GM12878 (cell line): ENCODE measurements around the gene C22orf31. TPM values are rescaled to one million over a fixed set of nuclear protein-coding genes. Genes with fewer than 3 reads are reported as not detected.

Source experiments
- ATAC-seq: fragments of 200-7000 bp; cut with Tn5 transposase; 3 replicates; pipeline ENCODE4 v1.9.1; 2020; ENCODE audit warnings: mild to moderate bottlenecking, moderate library complexity
- BruUV-seq: library from RNA; stranded (reverse); fragments of 400-500 nt; replicated peaks from 2 replicates; lab custom pipeline; 2021; lab: Mats Ljungman, UMichigan
- CTCF ChIA-PET: fragments of 300-600 bp; sonication (Branson Sonifier 250); formaldehyde crosslinking; extraction: SDS; loops from one replicate; lab custom pipeline; 2021; ENCODE audit warnings: inconsistent platforms; lab: Yijun Ruan, JAX
- POLR2A ChIA-PET: fragments of 350-600 bp; formaldehyde crosslinking; extraction: SDS; loops from one replicate; lab custom pipeline; 2021; ENCODE audit warnings: inconsistent platforms; lab: Charles Lee
- RAD21 ChIA-PET: fragments of 300-600 bp; sonication (Branson Sonifier 250); formaldehyde crosslinking; loops from one replicate; lab custom pipeline; 2023; ENCODE audit warnings: antibody characterized with exemption; ENCODE audit not compliant: unreplicated experiment; lab: Charles Lee
- SMC1A ChIA-PET: fragments of 300-600 bp; sonication (Branson Sonifier 250); formaldehyde crosslinking; loops from one replicate; lab custom pipeline; 2023; ENCODE audit not compliant: unreplicated experiment, uncharacterized antibody; lab: Charles Lee
- DNase-seq: peaks from one replicate; pipeline ENCODE4 v3.0.0-alpha.2; 2011; ENCODE audit warnings: low read depth, low spot score
- FAIRE-seq: peaks from 3 replicates; lab custom pipeline; 2011; peaks lifted over from hg19 to GRCh38; lab: Jason Lieb, UNC
- H2AFZ ChIP-seq: 2 replicates; pipeline ENCODE4 v1.6.0; 2011; ENCODE audit warnings: low read depth, low read length, control low read depth; ENCODE audit not compliant: control insufficient read depth
- H3K27ac ChIP-seq: 2 replicates; pipeline ENCODE4 v1.5.1; 2011; ENCODE audit warnings: control low read depth; ENCODE audit not compliant: control insufficient read depth, insufficient read depth
- H3K27me3 ChIP-seq, 2 experiments: replicated peaks in 1 of 2; 2 replicates each; pipeline versions ENCODE4 v1.6.0 to v1.6.1; 2011; ENCODE audit warnings: low read length in 1 of 2; ENCODE audit not compliant: control insufficient read depth in 2 of 2, insufficient read depth in 2 of 2
- H3K36me3 ChIP-seq, 2 experiments: 2 replicates each; pipeline ENCODE4 v1.5.1; 2011; ENCODE audit warnings: low read length in 1 of 2; ENCODE audit not compliant: control insufficient read depth in 2 of 2, insufficient read depth in 2 of 2
- H3K4me1 ChIP-seq: 2 replicates; pipeline ENCODE4 v1.6.1; 2011; ENCODE audit warnings: mild to moderate bottlenecking, low read length, moderate library complexity, mixed read lengths; ENCODE audit not compliant: control insufficient read depth, insufficient read depth
- H3K4me2 ChIP-seq: 2 replicates; pipeline ENCODE4 v1.6.0; 2011; ENCODE audit warnings: control low read depth; ENCODE audit not compliant: control insufficient read depth, insufficient read depth
- H3K4me3 ChIP-seq: fragments of 200-600 bp; sonication (generic); 2 replicates; pipeline ENCODE4 v1.5.1; 2016
- H3K79me2 ChIP-seq: 2 replicates; pipeline ENCODE4 v1.6.0; 2011; ENCODE audit warnings: low read length; ENCODE audit not compliant: control insufficient read depth, insufficient read depth
- H3K9ac ChIP-seq: 2 replicates; pipeline ENCODE4 v1.8.0; 2011; ENCODE audit warnings: low read length, control low read depth, mixed read lengths; ENCODE audit not compliant: control insufficient read depth, insufficient read depth
- H3K9me3 ChIP-seq: replicated peaks from 3 replicates; pipeline ENCODE4 v1.5.1; 2011; ENCODE audit warnings: mild to moderate bottlenecking, low read length; ENCODE audit not compliant: control insufficient read depth, insufficient read depth
- H4K20me1 ChIP-seq: 2 replicates; pipeline ENCODE4 v1.6.0; 2011; ENCODE audit not compliant: control insufficient read depth, insufficient read depth
- ATF2 ChIP-seq: IDR thresholded peaks from 2 replicates; pipeline ENCODE4 v1.6.1; 2012; ENCODE audit warnings: low read length, inconsistent platforms
- BCL11A ChIP-seq: IDR thresholded peaks from 2 replicates; pipeline ENCODE4 v1.6.1; 2011; ENCODE audit warnings: low read depth, low read length
- BHLHE40 ChIP-seq, 2 experiments: fragments of 450-650 bp in 1 of 2; IDR thresholded peaks; 2 replicates each; pipeline ENCODE4 v1.6.1; 2011 to 2017; ENCODE audit warnings: low read depth in 2 of 2, borderline replicate concordance in 1 of 2, improper control_type of control experiment in 1 of 2, low read length in 1 of 2, mild to moderate bottlenecking in 1 of 2
- E2F8 ChIP-seq: fragments of 450-650 bp; IDR thresholded peaks from 2 replicates; pipeline ENCODE4 v1.6.1; 2018; ENCODE audit warnings: mild to moderate bottlenecking, low read depth, moderate library complexity; ENCODE audit not compliant: partially characterized antibody
- EGR1 ChIP-seq, 2 experiments: IDR thresholded peaks; 1 replicate in 1 of 2; 2 replicates in 1 of 2; pipeline ENCODE4 v1.6.1; 2011 to 2012; ENCODE audit warnings: low read depth in 2 of 2, low read length in 2 of 2, borderline replicate concordance in 1 of 2, mild to moderate bottlenecking in 1 of 2, moderate library complexity in 1 of 2
- IKZF1 ChIP-seq: fragments of 450-650 bp; conservative IDR thresholded peaks from 2 replicates; pipeline ENCODE4 v1.6.1; 2017; ENCODE audit warnings: antibody characterized with exemption, mild to moderate bottlenecking
- MEF2B ChIP-seq: fragments of 450-650 bp; IDR thresholded peaks from 2 replicates; pipeline ENCODE4 v1.6.1; 2018; ENCODE audit warnings: mild to moderate bottlenecking, moderate library complexity; ENCODE audit not compliant: partially characterized antibody, poor library complexity, severe bottlenecking
- POLR2A ChIP-seq: IDR thresholded peaks from 2 replicates; pipeline ENCODE4 v1.6.1; 2011; ENCODE audit warnings: low read depth, mild to moderate bottlenecking, low read length
- RB1 ChIP-seq: fragments of 450-650 bp; formaldehyde crosslinking; IDR thresholded peaks from 2 replicates; pipeline ENCODE4 v1.6.1; 2017; ENCODE audit warnings: mild to moderate bottlenecking, borderline replicate concordance
- ZNF207 ChIP-seq: fragments of 450-650 bp; IDR thresholded peaks from 2 replicates; pipeline ENCODE4 v1.6.1; 2014; ENCODE audit warnings: antibody characterized with exemption, mild to moderate bottlenecking, borderline replicate concordance
- ZNF24 ChIP-seq: fragments of 450-650 bp; IDR thresholded peaks from 2 replicates; pipeline ENCODE4 v1.6.1; 2017; ENCODE audit warnings: antibody characterized with exemption, mild to moderate bottlenecking
- WGBS: methylation state at CpG from one replicate; pipeline ENCODE4 v1.1.6; 2016; ENCODE audit warnings: low lambda C conversion rate; ENCODE audit not compliant: insufficient replicate concordance, insufficient coverage; ENCODE audit errors: missing lambda C conversion rate; 5-methylcytosine and 5-hydroxymethylcytosine counted together
- in situ Hi-C: fragments of 300-500 bp; cut with MboI; formaldehyde crosslinking; loops from 9 replicates; pipeline ENCODE4 v1.14.3; 2018; ENCODE audit warnings: mixed read lengths
- intact Hi-C: fragments of 100-400 bp; cut with micrococcal nuclease; formaldehyde crosslinking; loops from one replicate; pipeline ENCODE4 v1.14.2; 2022; ENCODE audit not compliant: unreplicated experiment
- polyA plus RNA-seq, 11 experiments: library from polyadenylated mRNA; depleted of rRNA in 4 of 11; unstranded in 6 of 11; stranded (reverse) in 5 of 11; fragments of >200 nt; fragmentation: Nextera tagmentation in 4 of 11; fragmentation: Illumina TruSeq in 1 of 11; extraction: Ambion mirVana in 4 of 11; extraction: Trizol in 1 of 11; gene quantifications; 1 replicate in 1 of 11; 2 replicates in 10 of 11; pipeline versions ENCODE4 v1.2.1 to v1.2.3, GENCODE V29; 2011 to 2016; ENCODE audit warnings: inconsistent platforms in 2 of 11, missing spikeins in 2 of 11, low read depth in 1 of 11
- total RNA-seq, 4 experiments: library from RNA; depleted of rRNA in 3 of 4; stranded (reverse); fragments of >200 nt in 3 of 4; fragmentation: Illumina TruSeq in 1 of 4; extraction: Trizol in 1 of 4; gene quantifications; 2 replicates each; pipeline versions ENCODE4 v1.2.1 to v1.2.3, GENCODE V29; 2013 to 2021

C22orf31 gene
- total and polyA plus RNA-seq, 10 of the 15 experiments (the other 5 are each of a cell fraction or from before 2014, with no cell fraction given) = not detected

- H3K4me3 ChIP-seq = peak overlapping the region; percentile 18; the same call in 1 of the 2 replicates
- TF ChIP-seq POLR2A (0 out of 2 replicates have a peak, but pooled peaks have one; percentile 32), ATF2 (no peak), ZNF24 (no peak), BHLHE40 (IDR thresholded peaks at IDR 0.05; ENCODE audit: borderline replicate concordance in 1 of 2, low read depth in 2 of 2, low read length in 1 of 2) (peak in 1 of 2 experiments; percentile 28; a peak in 1 of 4 replicates), MEF2B (no peak), EGR1 (IDR thresholded peaks at IDR 0.05; ENCODE audit: borderline replicate concordance in 1 of 2, low read depth in 2 of 2, low read length in 2 of 2) (0 out of 3 replicates have a peak, but pooled peaks of 1 of the 2 experiments have one; percentile 30), RB1 (peak; percentile 46; the same call in 1 of the 2 replicates), E2F8 (no peak), ZNF207 (no peak), BCL11A (no peak), IKZF1 (peak; percentile 29; the same call in 1 of the 2 replicates)
- TF ChIP-seq, all 136 proteins: peak for 5
- RAD21 ChIA-PET = interaction anchor here (1.2 to 2.5 kb wide), 7 partner anchors 11 to 241 kb away, joined by 3 to 17 read pairs (median 4); no protein-coding TSS in a partner anchor
- CTCF ChIA-PET = interaction anchor here (0.6 to 1.9 kb wide), 8 partner anchors 8 to 301 kb away, joined by 3 to 6 read pairs (median 4); partner anchors contain the start of gene C22orf31
- Histone ChIP-seq H3K27me3 (peaks cover 5 to 15% of the 10 kb centered on the region in 2 experiments), H3K79me2 (no peaks in the 10 kb centered on the region), H3K36me3 (no peaks in the 10 kb centered on the region), H3K9ac (no peak overlapping the region; the same call in 1 of the 2 replicates), H2AFZ (no peak overlapping the region), H3K4me1 (no peaks in the 10 kb centered on the region; the same call in 1 of the 2 replicates), H3K9me3 (no peaks in the 10 kb centered on the region), H4K20me1 (no peaks in the 10 kb centered on the region), H3K4me2 (peak overlapping the region; percentile 75), H3K27ac (no peak overlapping the region)
- DNase-seq = no peak
- FAIRE-seq = no peak
- peak; percentile 72 for ATAC-seq
- SMC1A ChIA-PET = interaction anchor here (1.0 to 2.6 kb wide), 3 partner anchors 11 to 20 kb away, joined by 3 to 13 read pairs (median 3); no protein-coding TSS in a partner anchor
- in situ Hi-C loops = no loop called here
- POLR2A ChIA-PET = interaction anchor here (0.6 to 1.7 kb wide), 4 partner anchors 155 to 426 kb away, joined by 3 to 5 read pairs (median 4); partner anchors contain the start of gene ZNRF3
- 4% methylated on average over 43 of the region's 60 CpGs for WGBS
- intact Hi-C loops = no loop called here
- no TSS peak for BruUV-seq
These were observed 9.8 kb upstream of the C22orf31 start for GRCh38 chr22:29071261-29072045.
